Measurements from ENCODE around the gene ANLN.

Gene ANLN

GRCh38 chr7:36468370-36469101 is 78.9 kb downstream of the ANLN start:
- in situ Hi-C loops (cut with HindIII; ENCODE audit: low sequenced_read_pairs), result no loop called here
- TF ChIP-seq CTCF (IDR thresholded peaks at IDR 0.05; ENCODE audit: low read depth, low read length), result no peak
- H3K4me3 ChIP-seq (ENCODE audit: low read depth, low read length), result no peak overlapping the region
- DNase-seq (ENCODE audit: low read depth, low spot score), result no peak

DNA sequence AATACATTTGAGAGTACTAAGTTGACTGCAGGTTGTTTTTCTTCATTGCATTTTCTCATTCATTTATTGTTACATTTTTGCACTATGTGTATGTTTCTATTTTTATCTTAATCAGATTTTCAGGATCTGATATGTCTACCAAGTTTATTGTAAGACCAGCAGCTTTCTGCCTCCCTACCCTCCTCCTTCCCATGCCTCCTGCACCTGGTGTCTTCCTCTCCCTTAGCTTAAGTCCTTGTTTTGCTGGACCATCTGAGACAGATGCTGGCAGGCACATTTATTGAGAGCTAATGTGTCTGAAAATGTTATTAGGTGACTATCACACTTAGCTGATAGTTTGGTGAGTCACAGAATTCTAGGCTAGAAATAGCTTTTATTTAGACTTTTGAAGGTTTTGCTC is 79.6 kb downstream of the ANLN start:
- in situ Hi-C loops (cut with HindIII; ENCODE audit: low sequenced_read_pairs), result no loop called here
- no peak overlapping the region for H3K4me3 ChIP-seq (ENCODE audit: low read depth, low read length)
- DNase-seq (ENCODE audit: low read depth, low spot score), result no peak
- no peak for TF ChIP-seq CTCF (IDR thresholded peaks at IDR 0.05; ENCODE audit: low read depth, low read length)

- DNase-seq (ENCODE audit: low read depth, low spot score), result no peak
- no peak for TF ChIP-seq CTCF (IDR thresholded peaks at IDR 0.05; ENCODE audit: low read depth, low read length)
- in situ Hi-C loops (cut with HindIII; ENCODE audit: low sequenced_read_pairs), result no loop called here
- no peak overlapping the region for H3K4me3 ChIP-seq (ENCODE audit: low read depth, low read length)
These were observed 82.6 kb downstream of the ANLN start for GRCh38 chr7:36472141-36472729.

GRCh38 chr7:36473454-36474282 is 84.0 kb downstream of the ANLN start:
- in situ Hi-C loops (cut with HindIII; ENCODE audit: low sequenced_read_pairs), result no loop called here
- DNase-seq (ENCODE audit: low read depth, low spot score), result no peak
- peak; percentile 54 for TF ChIP-seq CTCF (IDR thresholded peaks at IDR 0.05; ENCODE audit: low read depth, low read length)
- no peak overlapping the region for H3K4me3 ChIP-seq (ENCODE audit: low read depth, low read length)

DNA sequence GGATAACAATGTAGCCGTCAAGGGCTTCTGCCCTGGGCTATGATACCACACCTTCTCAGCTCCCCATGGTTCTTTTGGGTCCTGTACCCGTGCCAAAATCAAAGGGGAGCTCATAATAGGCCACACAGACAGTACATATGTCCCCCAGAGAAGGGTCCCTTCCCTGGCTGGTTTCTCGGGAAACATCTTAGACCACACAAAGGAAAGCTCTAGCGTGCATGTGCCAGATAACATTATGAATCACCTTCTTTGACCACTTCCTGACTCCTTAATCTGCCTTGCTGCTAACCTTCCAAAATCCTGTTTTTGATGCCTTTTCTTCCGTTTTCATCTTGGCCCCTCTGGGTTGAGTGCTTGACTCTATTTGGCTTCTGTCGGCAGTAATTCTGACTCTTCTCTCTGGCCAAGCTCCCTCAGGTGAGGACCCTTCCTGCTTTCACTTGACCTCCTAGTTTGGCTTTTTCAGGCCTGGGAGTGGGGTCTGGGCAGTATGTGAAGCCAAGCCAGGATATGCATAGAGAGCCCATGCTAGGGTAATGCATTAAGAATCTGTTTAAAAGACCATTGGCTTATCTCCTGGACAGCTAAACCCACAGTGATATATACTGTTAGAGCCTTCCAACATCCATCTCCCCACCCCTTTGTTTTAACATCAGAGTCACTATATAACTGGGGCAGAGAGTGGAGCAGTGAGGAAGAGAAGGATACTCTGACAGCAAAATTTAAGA is 84.8 kb downstream of the ANLN start:
- in situ Hi-C loops (cut with HindIII; ENCODE audit: low sequenced_read_pairs), result no loop called here
- DNase-seq (ENCODE audit: low read depth, low spot score), result peak; percentile 32
- no peak for TF ChIP-seq CTCF (IDR thresholded peaks at IDR 0.05; ENCODE audit: low read depth, low read length)
- H3K4me3 ChIP-seq (ENCODE audit: low read depth, low read length), result no peak overlapping the region

DNA sequence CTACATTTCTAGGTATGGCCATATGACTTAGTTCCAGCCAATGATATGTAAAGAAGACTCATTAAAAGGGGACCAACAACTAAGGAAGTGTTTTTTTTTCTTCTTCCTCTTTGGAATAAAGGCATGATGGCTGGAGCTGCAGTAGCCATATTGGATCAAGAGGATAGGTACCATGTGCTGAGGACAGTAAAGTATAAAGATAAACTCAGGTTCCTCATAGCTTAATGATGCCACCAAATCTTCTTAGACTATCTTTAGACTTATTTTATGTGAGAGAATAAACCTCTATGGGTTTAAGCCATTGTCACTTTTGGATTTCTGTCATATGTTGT is 85.3 kb downstream of the ANLN start:
- in situ Hi-C loops (cut with HindIII; ENCODE audit: low sequenced_read_pairs), result no loop called here
- H3K4me3 ChIP-seq (ENCODE audit: low read depth, low read length), result no peak overlapping the region
- TF ChIP-seq CTCF (IDR thresholded peaks at IDR 0.05; ENCODE audit: low read depth, low read length), result no peak
- DNase-seq (ENCODE audit: low read depth, low spot score), result no peak
